A673 (cell line): ENCODE results near the gene MAP7. TPM values are rescaled to one million over a fixed set of nuclear protein-coding genes. Genes with fewer than 3 reads are reported as not detected.

Source experiments
- BruUV-seq: library from RNA; stranded (reverse); fragments of 400-500 nt; replicated peaks from 2 replicates; lab custom pipeline; 2021; lab: Mats Ljungman, UMichigan
- CTCF ChIA-PET: fragments of 300-600 bp; sonication (Branson Sonifier 250); formaldehyde crosslinking; loops from one replicate; lab custom pipeline; 2022; ENCODE audit warnings: antibody characterized with exemption; lab: Charles Lee
- POLR2A ChIA-PET: fragments of 300-600 bp; sonication (Branson Sonifier 250); formaldehyde crosslinking; loops from one replicate; lab custom pipeline; 2022; ENCODE audit warnings: antibody characterized with exemption; ENCODE audit not compliant: low non-redundant PET; lab: Charles Lee
- DNase-seq: peaks from one replicate; pipeline ENCODE4 v3.0.0-alpha.2; 2015; ENCODE audit warnings: low spot score
- H3K27ac ChIP-seq: fragments of 200-600 bp; sonication (generic); 2 replicates; pipeline ENCODE4 v1.5.1; 2016; ENCODE audit warnings: mixed run types, low read depth, mild to moderate bottlenecking, mixed read lengths, antibody characterized with exemption, low read length; ENCODE audit not compliant: poor library complexity, severe bottlenecking
- H3K27me3 ChIP-seq: fragments of 200-600 bp; sonication (generic); replicated peaks from 2 replicates; pipeline ENCODE4 v1.6.1; 2017; ENCODE audit warnings: mixed run types, low read depth, mild to moderate bottlenecking, mixed read lengths, antibody characterized with exemption, low read length; ENCODE audit not compliant: insufficient read depth, poor library complexity
- H3K36me3 ChIP-seq: fragments of 200-600 bp; sonication (generic); 2 replicates; pipeline ENCODE4 v1.6.1; 2016; ENCODE audit warnings: mixed run types, mild to moderate bottlenecking, mixed read lengths, antibody characterized with exemption, low read length; ENCODE audit not compliant: insufficient read depth, poor library complexity, severe bottlenecking
- H3K4me1 ChIP-seq: fragments of 200-600 bp; sonication (generic); 2 replicates; pipeline ENCODE4 v1.6.1; 2017; ENCODE audit warnings: mixed run types, mild to moderate bottlenecking, mixed read lengths, antibody characterized with exemption, low read length; ENCODE audit not compliant: insufficient read depth, poor library complexity, severe bottlenecking
- H3K4me3 ChIP-seq: fragments of 200-600 bp; sonication (generic); 2 replicates; pipeline ENCODE4 v1.5.1; 2016; ENCODE audit warnings: low read depth, mixed run types, mild to moderate bottlenecking, mixed read lengths, low read length; ENCODE audit not compliant: poor library complexity, severe bottlenecking
- H3K9me3 ChIP-seq: fragments of 200-600 bp; sonication (generic); 2 replicates; pipeline ENCODE4 v1.6.1; 2016; ENCODE audit warnings: mixed run types, low read depth, mild to moderate bottlenecking, mixed read lengths, antibody characterized with exemption, low read length; ENCODE audit not compliant: poor library complexity, severe bottlenecking
- CTCF ChIP-seq: fragments of 300-800, 200-600 bp; sonication (generic); conservative IDR thresholded peaks from 2 replicates; pipeline ENCODE4 v1.5.1; 2017; ENCODE audit warnings: low read depth, mild to moderate bottlenecking, antibody characterized with exemption, low read length, moderate library complexity, mixed read lengths
- EZH2 ChIP-seq: fragments of 200-600 bp; sonication (generic); IDR thresholded peaks from 2 replicates; pipeline ENCODE4 v1.6.1; 2017; ENCODE audit warnings: borderline replicate concordance, low read depth, mild to moderate bottlenecking, mixed read lengths, antibody characterized with exemption, low read length; ENCODE audit not compliant: poor library complexity, severe bottlenecking
- intact Hi-C: fragments of 100-400 bp; cut with micrococcal nuclease; formaldehyde crosslinking; loops from one replicate; pipeline ENCODE4 v1.10.0; 2022; ENCODE audit not compliant: unreplicated experiment
- total RNA-seq: library from RNA; stranded (reverse); gene quantifications from 2 replicates; pipeline ENCODE4 v1.2.3, GENCODE V29; 2021

MAP7 gene
- total RNA-seq, 1 experiment from 2014 or later: 0.09 TPM

- H3K36me3 ChIP-seq: no peaks in the 10 kb centered on the region
- H3K4me1 ChIP-seq: no peaks in the 10 kb centered on the region
- H3K27me3 ChIP-seq: no peaks in the 10 kb centered on the region
- H3K9me3 ChIP-seq: no peaks in the 10 kb centered on the region
- intact Hi-C loops: no loop called here
- no peak for TF ChIP-seq CTCF
- TF ChIP-seq EZH2: no peak
- ChIA-PET CTCF (no interaction called here), POLR2A (no interaction called here)
- no TSS peak for BruUV-seq
- DNase-seq: no peak
- no peak overlapping the region for H3K4me3 ChIP-seq
- no peak overlapping the region for H3K27ac ChIP-seq
These were observed 76.0 kb downstream of the MAP7 start for GRCh38 chr6:136474241-136474640.

GRCh38 chr6:136471922-136472321 lies 78.3 kb downstream of the MAP7 start:
- H3K4me1 ChIP-seq: no peaks in the 10 kb centered on the region
- TF ChIP-seq CTCF (no peak), EZH2 (no peak)
- no peaks in the 10 kb centered on the region for H3K9me3 ChIP-seq
- no peak for DNase-seq
- no peaks in the 10 kb centered on the region for H3K27me3 ChIP-seq
- no TSS peak for BruUV-seq
- H3K27ac ChIP-seq: no peak overlapping the region
- intact Hi-C loops: no loop called here
- CTCF ChIA-PET: no interaction called here
- no peak overlapping the region for H3K4me3 ChIP-seq
- POLR2A ChIA-PET: no interaction called here
- H3K36me3 ChIP-seq: no peaks in the 10 kb centered on the region

GRCh38 chr6:136471372-136471771 lies 78.8 kb downstream of the MAP7 start:
- no peak for TF ChIP-seq CTCF
- TF ChIP-seq EZH2: no peak
- H3K36me3 ChIP-seq: no peaks in the 10 kb centered on the region
- no peaks in the 10 kb centered on the region for H3K4me1 ChIP-seq
- no peak for DNase-seq
- no peak overlapping the region for H3K4me3 ChIP-seq
- no peaks in the 10 kb centered on the region for H3K27me3 ChIP-seq
- H3K9me3 ChIP-seq: no peaks in the 10 kb centered on the region
- BruUV-seq: no TSS peak
- intact Hi-C loops: no loop called here
- CTCF ChIA-PET: no interaction called here
- POLR2A ChIA-PET: no interaction called here
- no peak overlapping the region for H3K27ac ChIP-seq
